HG03103 (cell line): Measurements from ENCODE around the gene SCAMP5.
A peak's percentile ranks its signal among the peaks of the same experiment; 100 is the strongest.

ENCODE experiments used
- ATAC-seq: cut with Tn5 transposase; IDR thresholded peaks from one replicate; pipeline ENCODE4 v1.9.1; 2021; ENCODE audit warnings: low read depth; ENCODE audit not compliant: unreplicated experiment

SCAMP5 gene

GRCh38 chr15:74976159-74976558 is 19.2 kb upstream of the SCAMP5 start:
- ATAC-seq = no peak

- ATAC-seq = no peak
Measured at GRCh38 chr15:74977599-74977998, 17.8 kb upstream of the SCAMP5 start.

- no peak for ATAC-seq
Measured at GRCh38 chr15:74978077-74978476, 17.3 kb upstream of the SCAMP5 start.

GRCh38 chr15:74978503-74978902 is 16.9 kb upstream of the SCAMP5 start:
- no peak for ATAC-seq

- ATAC-seq = no peak
Measured at GRCh38 chr15:74982183-74982582, 13.2 kb upstream of the SCAMP5 start.

- no peak for ATAC-seq
Measured at GRCh38 chr15:74983725-74984231, 11.6 kb upstream of the SCAMP5 start.

GRCh38 chr15:74988007-74988800 is 7.2 kb upstream of the SCAMP5 start:
- ATAC-seq = no peak

GRCh38 chr15:74989527-74989926 is 5.8 kb upstream of the SCAMP5 start:
- ATAC-seq = no peak

GRCh38 chr15:74992619-74993018 is 2.7 kb upstream of the SCAMP5 start:
- no peak for ATAC-seq

GRCh38 chr15:74994236-74994635 is 1.1 kb upstream of the SCAMP5 start:
- no peak for ATAC-seq

- ATAC-seq = no peak
Measured at GRCh38 chr15:74994685-74995084, 678 bp upstream of the SCAMP5 start.

- ATAC-seq = no peak
Measured at GRCh38 chr15:74995779-74996765, 709 bp downstream of the SCAMP5 start.

GRCh38 chr15:74997141-74997540 is 1.8 kb downstream of the SCAMP5 start:
- no peak for ATAC-seq

- no peak for ATAC-seq
Measured at GRCh38 chr15:74997543-74997942, 2.2 kb downstream of the SCAMP5 start.

- ATAC-seq = no peak
Measured at GRCh38 chr15:75001310-75001709, 5.9 kb downstream of the SCAMP5 start.

- no peak for ATAC-seq
Measured at GRCh38 chr15:75002398-75002797, 7.0 kb downstream of the SCAMP5 start.

- no peak for ATAC-seq
Measured at GRCh38 chr15:75007216-75007615, 11.9 kb downstream of the SCAMP5 start.

- ATAC-seq = no peak
Measured at GRCh38 chr15:75008221-75008625, 12.9 kb downstream of the SCAMP5 start.

- ATAC-seq = peak; percentile 67
Measured at GRCh38 chr15:75008629-75009326, 13.4 kb downstream of the SCAMP5 start.

GRCh38 chr15:75016431-75016830 is 21.1 kb downstream of the SCAMP5 start:
- no peak for ATAC-seq

GRCh38 chr15:75019916-75020315 is 24.6 kb downstream of the SCAMP5 start:
- ATAC-seq = no peak
